ENCODE measurements around the gene SMURF1.

The SMURF1 gene

GRCh38 chr7:99001482-99002147, 142.3 kb downstream of the SMURF1 start:
- DNase-seq, result no peak

GRCh38 chr7:99000904-99001465, 142.9 kb downstream of the SMURF1 start:
- DNase-seq, result no peak

DNA sequence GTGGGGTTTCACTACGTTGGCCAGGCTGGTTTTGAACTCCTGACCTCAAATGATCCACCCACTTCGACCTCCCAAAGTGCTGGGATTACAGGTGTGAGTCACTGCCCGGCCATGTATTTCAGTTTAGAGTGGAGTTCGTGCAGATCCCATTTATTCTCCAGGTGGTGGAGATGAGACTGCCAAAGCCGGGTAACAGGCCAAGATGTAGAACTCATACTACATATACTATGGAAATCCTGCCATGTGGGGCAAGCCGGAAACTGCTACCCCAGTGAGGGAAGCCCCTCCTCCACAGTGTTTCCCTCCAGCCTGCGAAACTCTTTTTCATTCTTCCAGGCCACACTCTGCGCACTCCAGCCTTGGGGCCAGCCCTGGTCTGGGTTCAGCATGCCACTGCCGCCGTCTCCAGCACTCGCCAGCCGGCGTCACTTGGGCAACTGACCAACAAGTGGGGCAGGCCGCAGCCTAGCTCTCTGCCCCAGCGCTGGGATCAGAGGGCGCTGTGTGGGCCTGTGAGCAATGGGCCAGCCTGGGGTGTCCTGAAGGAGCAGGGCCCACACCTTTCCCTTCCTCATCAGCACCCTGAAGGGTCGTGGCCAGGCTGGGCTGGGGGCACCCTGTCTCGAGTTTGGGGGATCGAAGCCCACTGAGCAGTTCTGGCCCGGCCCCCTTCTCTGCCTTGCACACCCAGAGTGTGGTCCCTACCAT, 143.6 kb downstream of the SMURF1 start:
- no peak for DNase-seq

- no peak for DNase-seq
These were observed 144.8 kb downstream of the SMURF1 start for GRCh38 chr7:98998821-98999725.

GRCh38 chr7:98997846-98998245, 146.1 kb downstream of the SMURF1 start:
- no peak for DNase-seq

GRCh38 chr7:98996150-98996552, 147.8 kb downstream of the SMURF1 start:
- DNase-seq, result no peak

GRCh38 chr7:98995523-98996149, 148.3 kb downstream of the SMURF1 start:
- no peak for DNase-seq

GRCh38 chr7:98995111-98995510, 148.8 kb downstream of the SMURF1 start:
- DNase-seq, result no peak

GRCh38 chr7:98994046-98994944, 149.6 kb downstream of the SMURF1 start:
- no peak for DNase-seq

- no peak for DNase-seq
These were observed 150.6 kb downstream of the SMURF1 start for GRCh38 chr7:98993024-98993897.

- no peak for DNase-seq
These were observed 151.8 kb downstream of the SMURF1 start for GRCh38 chr7:98992076-98992475.

GRCh38 chr7:98991141-98991540, 152.8 kb downstream of the SMURF1 start:
- no peak for DNase-seq

DNA sequence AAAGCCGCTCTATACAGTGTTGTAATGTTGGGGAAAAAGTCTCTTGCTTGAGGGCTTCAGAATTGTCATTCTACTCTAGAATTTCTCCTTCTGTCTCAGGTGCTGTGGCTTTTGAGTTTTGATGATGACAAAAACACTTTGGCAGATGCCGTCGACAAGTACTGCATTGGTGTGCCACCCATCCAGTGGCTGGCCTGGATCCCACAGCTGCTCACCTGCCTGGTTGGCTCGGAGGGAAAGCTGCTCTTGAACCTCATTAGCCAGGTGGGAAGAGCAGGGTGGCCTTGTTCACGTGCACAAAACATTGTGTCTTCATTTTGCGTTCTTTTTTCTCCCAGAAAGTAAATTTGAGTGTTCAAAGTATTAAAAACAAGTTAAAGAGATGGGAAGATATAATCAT, 153.6 kb downstream of the SMURF1 start:
- no peak for DNase-seq

DNA sequence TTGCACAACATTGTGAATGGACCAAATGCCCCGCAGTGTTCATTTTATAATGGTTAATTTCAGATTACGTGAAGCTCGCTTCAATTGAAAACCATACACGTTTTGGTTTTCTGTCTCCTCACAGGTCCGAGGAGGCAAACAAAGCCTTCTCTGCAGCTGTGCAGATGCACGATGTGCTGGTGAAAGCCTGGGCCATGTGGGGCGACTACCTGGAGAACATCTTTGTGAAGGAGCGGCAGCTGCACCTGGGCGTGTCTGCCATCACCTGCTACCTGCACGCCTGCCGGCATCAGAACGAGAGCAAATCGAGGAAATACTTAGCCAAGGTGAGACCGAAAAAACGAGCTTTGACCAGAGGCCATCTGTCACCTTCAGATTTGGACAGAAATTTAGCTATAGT, 155.3 kb downstream of the SMURF1 start:
- no peak for DNase-seq

GRCh38 chr7:98985945-98986344, 158.0 kb downstream of the SMURF1 start:
- DNase-seq, result no peak

GRCh38 chr7:98985406-98985805, 158.5 kb downstream of the SMURF1 start:
- DNase-seq, result no peak

- DNase-seq, result no peak
These were observed 159.8 kb downstream of the SMURF1 start for GRCh38 chr7:98984126-98984525.

- DNase-seq, result no peak
These were observed 161.2 kb downstream of the SMURF1 start for GRCh38 chr7:98982686-98983085.

- no peak for DNase-seq
These were observed 162.2 kb downstream of the SMURF1 start for GRCh38 chr7:98981701-98982100.

DNA sequence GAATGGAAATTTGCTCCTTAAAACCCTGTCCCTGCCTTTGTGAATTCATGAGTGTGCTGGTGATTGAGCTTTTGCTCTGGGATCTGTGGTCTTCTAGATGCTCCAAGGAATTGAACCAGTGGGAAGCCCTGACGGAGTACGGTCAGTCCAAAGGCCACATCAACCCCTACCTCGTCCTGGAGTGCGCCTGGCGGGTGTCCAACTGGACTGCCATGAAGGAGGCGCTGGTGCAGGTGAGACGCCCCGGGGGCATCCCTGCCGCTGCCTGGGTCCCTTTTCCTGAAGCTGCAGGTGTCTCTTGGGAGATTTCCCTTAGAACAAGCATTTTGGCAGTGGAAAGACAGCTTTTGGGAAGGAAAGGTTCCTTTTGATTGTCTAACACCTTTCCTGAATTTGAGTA, 165.2 kb downstream of the SMURF1 start:
- no peak for DNase-seq
